ENCODE data around the gene MYL12B.

Gene MYL12B

DNA sequence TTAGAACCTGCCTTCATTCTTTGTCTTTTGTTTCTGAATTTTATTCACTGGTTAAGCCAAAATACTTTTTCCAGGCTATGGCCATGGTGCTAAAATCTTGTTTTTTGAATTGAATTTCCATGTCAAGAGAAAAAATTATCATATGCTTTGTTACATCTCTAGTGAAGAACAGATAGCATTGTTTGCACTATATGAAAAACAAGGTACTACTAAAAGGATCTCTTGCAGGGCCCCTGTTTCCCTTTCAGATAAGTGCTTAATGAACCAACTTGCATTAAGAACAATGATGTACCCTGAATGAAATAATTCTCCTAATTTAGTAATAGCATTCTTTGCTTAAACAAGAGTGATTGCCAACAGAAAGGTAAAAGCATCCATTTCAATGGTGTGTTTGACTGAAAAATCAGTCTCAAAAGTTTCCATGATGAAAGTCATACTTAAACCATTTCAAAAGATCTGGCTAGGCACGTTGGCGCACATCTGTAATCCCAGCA is 4.3 kb upstream of the MYL12B start:
- TF ChIP-seq, protein P1, sequence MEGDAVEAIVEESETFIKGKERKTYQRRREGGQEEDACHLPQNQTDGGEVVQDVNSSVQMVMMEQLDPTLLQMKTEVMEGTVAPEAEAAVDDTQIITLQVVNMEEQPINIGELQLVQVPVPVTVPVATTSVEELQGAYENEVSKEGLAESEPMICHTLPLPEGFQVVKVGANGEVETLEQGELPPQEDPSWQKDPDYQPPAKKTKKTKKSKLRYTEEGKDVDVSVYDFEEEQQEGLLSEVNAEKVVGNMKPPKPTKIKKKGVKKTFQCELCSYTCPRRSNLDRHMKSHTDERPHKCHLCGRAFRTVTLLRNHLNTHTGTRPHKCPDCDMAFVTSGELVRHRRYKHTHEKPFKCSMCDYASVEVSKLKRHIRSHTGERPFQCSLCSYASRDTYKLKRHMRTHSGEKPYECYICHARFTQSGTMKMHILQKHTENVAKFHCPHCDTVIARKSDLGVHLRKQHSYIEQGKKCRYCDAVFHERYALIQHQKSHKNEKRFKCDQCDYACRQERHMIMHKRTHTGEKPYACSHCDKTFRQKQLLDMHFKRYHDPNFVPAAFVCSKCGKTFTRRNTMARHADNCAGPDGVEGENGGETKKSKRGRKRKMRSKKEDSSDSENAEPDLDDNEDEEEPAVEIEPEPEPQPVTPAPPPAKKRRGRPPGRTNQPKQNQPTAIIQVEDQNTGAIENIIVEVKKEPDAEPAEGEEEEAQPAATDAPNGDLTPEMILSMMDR (IDR thresholded peaks at IDR 0.05; ENCODE audit: extremely low read depth, insufficient read depth, missing control alignments): no peak
- DNase-seq (ENCODE audit: low spot score): no peak
- in situ Hi-C loops (cut with MboI; ENCODE audit: low pct_unique_long_range_greater_than_20kb, low sequenced_read_pairs, unreplicated experiment): no loop called here

DNA sequence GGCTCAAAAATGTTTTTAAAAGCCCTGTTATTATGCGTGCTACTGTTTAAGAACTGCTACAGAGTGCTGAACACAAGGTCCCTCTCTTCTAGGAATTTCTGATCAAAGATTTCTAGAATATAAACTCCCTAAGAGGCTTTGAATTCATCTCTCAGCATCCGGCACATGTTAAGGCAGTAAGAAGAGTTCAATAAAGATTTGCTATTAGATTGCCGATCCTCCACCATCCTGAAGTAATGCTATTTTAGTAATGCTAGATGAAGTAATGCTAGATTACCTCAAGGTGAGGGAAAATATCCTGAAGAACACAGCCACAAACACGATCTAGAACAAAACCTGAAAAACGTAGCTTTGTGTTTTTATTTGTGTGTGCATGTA is 949 bp upstream of the MYL12B start:
- in situ Hi-C loops (cut with MboI; ENCODE audit: low pct_unique_long_range_greater_than_20kb, low sequenced_read_pairs, unreplicated experiment): no loop called here
- TF ChIP-seq, protein P1 (IDR thresholded peaks at IDR 0.05; ENCODE audit: extremely low read depth, insufficient read depth, missing control alignments): no peak
- DNase-seq (ENCODE audit: low spot score): no peak

DNA sequence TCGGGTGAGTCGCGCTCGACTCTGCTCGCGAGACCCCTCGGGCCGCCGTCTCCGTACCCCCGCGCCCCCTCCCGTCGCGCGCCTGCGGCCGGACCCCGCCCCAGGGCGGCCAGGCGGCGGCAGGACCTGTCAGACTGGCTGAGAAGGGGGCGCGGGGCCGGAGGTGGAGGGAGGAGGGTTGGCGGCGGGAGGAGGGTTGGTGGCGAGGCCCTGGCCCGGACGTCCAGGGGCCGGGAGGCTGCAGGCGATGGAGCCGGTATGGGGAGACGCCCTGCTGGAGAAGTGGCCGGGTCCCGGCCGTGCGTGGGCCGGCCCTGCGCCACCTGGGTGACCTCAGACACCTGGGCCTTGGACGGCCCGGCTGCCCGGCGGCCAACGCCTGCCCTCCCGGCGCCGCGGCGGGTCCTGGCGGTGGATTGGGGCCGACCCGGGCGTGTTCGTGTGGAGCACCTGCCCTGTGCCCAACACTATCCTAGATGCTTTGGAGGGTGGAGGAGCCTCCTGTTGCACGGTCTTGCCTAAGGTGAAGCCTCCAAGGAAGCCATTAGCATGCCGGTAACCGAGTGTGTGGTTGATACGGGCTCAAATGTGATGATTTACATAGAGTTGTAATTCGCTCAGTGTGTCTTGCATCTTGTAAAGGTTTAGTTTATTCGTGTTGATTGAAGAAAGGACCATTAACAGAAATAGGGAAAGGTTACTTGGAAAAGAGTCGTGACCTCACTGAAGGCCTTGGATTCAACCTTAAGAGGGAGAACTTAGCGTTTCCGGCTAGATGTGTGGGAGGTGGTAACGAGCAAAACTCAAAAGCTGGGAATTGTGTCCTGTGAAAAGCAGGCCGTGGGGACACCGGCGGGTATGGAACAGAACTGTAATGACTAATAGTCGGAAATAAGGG is 550 bp downstream of the MYL12B start:
- no peak for DNase-seq (ENCODE audit: low spot score)
- TF ChIP-seq, protein P1 (IDR thresholded peaks at IDR 0.05; ENCODE audit: extremely low read depth, insufficient read depth, missing control alignments): no peak

DNA sequence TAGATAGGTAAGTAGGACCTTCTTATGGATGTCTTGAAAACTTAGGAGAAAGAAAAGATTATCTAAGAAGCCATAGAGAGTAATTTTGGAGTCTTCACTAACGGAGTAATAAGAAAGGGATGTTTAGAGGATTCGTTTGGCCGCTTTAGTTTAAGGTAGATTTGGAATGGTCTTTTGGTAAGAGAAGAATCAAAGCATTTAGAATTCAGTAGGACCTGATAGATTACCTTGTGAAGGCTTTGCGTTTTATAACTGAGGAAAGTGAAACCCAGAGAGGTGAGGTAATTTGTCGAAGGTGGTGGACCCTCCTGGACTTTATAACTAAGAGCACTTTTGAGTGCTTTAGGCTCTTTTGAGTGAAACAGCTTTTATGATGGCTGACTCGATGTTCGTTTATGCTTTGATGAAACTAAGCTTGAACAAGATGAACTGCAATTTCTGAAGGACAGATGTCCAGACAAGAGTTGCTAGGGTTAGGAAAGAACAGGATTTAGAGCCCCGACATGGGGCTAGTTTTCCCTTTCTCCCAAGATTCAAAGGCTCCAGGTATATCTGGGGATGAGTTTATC is 1.3 kb downstream of the MYL12B start:
- TF ChIP-seq, protein P1 (IDR thresholded peaks at IDR 0.05; ENCODE audit: extremely low read depth, insufficient read depth, missing control alignments): no peak
- in situ Hi-C loops (cut with MboI; ENCODE audit: low pct_unique_long_range_greater_than_20kb, low sequenced_read_pairs, unreplicated experiment): no loop called here
- no peak for DNase-seq (ENCODE audit: low spot score)

More for the DNA sequence above, 550 bp downstream of the MYL12B start:
- in situ Hi-C loops (cut with MboI; ENCODE audit: low pct_unique_long_range_greater_than_20kb, low sequenced_read_pairs, unreplicated experiment): no loop called here

DNA sequence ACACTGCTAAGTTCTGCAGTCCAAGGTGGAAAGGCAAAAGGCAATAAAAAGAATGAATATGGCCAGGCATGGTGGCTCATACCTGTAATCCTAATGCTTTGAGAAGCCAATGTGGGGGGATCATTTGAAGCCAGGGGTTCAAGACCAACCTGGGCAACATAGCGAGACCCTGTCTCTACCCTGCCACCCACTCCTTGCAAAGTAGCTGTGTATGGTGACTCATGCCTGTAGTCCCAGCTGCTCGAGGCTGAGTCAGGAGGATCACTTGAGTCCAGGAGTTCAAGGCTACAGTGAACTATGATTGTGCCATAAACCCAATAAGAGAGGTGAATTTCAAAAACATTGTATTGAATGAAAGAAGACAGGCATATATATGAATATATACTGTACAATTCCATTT is 2.4 kb downstream of the MYL12B start:
- in situ Hi-C loops (cut with MboI; ENCODE audit: low pct_unique_long_range_greater_than_20kb, low sequenced_read_pairs, unreplicated experiment): no loop called here
- no peak for DNase-seq (ENCODE audit: low spot score)
- TF ChIP-seq, protein P1 (IDR thresholded peaks at IDR 0.05; ENCODE audit: extremely low read depth, insufficient read depth, missing control alignments): no peak

DNA sequence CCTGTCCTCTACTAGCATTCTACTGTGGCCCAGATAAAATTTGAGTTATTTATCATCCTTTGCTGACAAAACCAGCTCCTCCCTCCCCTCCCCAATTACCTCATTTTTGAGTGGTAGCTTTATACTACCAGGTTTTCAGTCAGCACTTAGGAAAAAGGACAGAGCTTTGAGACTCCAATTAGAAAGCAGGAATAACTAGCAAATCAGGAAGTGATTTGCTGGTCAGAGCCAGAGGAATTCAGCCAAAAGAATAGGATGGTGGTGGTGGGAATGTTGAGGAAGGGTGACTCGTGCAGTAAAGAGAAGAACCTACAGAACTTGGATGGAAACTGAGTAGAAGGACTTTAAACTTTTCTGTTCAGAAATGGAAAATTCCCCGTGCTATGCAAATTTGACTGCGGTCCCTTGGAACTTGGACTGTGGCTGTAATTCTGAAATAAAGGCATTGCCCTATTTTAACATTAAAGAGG is 3.7 kb downstream of the MYL12B start:
- TF ChIP-seq, protein P1 (IDR thresholded peaks at IDR 0.05; ENCODE audit: extremely low read depth, insufficient read depth, missing control alignments): no peak
- no peak for DNase-seq (ENCODE audit: low spot score)
- in situ Hi-C loops (cut with MboI; ENCODE audit: low pct_unique_long_range_greater_than_20kb, low sequenced_read_pairs, unreplicated experiment): no loop called here

Data from GM13977 (cell line).